H1 (cell line): ENCODE data around the gene KRT75.

ENCODE experiments used
- GABPA ChIP-seq: IDR thresholded peaks from 2 replicates; pipeline ENCODE4 v1.6.1; 2011; ENCODE audit warnings: mild to moderate bottlenecking, low read length, moderate library complexity, borderline replicate concordance; ENCODE audit not compliant: insufficient read depth
- JUN ChIP-seq: IDR thresholded peaks from 2 replicates; pipeline ENCODE4 v1.6.1; 2011; ENCODE audit warnings: low read depth, mild to moderate bottlenecking, improper control_type of control experiment, low read length
- POLR2A ChIP-seq, 2 experiments: IDR thresholded peaks; 1 replicate in 1 of 2; 2 replicates in 1 of 2; pipeline ENCODE4 v1.6.1; 2011; ENCODE audit warnings: low read depth in 2 of 2, low read length in 2 of 2, mild to moderate bottlenecking in 2 of 2; ENCODE audit errors: control extremely low read depth in 1 of 2
- SUZ12 ChIP-seq: fragments of 200-600 bp; sonication (generic); IDR thresholded peaks from 2 replicates; pipeline ENCODE4 v1.6.1; 2012; ENCODE audit warnings: mild to moderate bottlenecking, inconsistent platforms, low read length, moderate library complexity, mixed read lengths
- TF ChIP-seq, protein P1 (sequence below), 3 experiments: IDR thresholded peaks; 1 replicate in 2 of 3; 2 replicates in 1 of 3; pipeline versions ENCODE4 v1.5.1 to v1.6.1; 2011; ENCODE audit warnings: low read length in 3 of 3, mild to moderate bottlenecking in 3 of 3, inconsistent platforms in 2 of 3, low read depth in 1 of 3, moderate library complexity in 1 of 3; ENCODE audit not compliant: insufficient read depth in 1 of 3; ENCODE audit errors: control extremely low read depth in 1 of 3

DNA sequence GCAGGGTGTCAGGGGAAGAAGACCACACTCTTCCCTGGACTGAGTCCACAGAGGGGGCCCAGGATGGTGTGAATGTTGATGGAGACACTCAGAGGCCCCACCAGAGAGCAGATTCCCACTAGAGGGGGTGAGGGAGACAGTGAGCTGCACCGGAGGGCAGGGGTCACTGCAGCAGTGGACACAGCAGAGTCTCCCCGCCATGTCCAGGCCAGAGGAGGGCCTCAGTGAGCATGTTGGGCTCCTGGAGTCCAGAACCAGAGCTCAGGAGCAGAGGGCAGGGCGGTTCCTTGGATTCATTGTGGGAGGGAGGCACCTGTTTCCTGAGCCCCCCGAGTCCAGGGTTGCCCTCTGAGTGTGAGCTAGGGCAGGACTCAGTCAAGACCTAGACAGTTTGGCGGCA lies 26.3 kb downstream of the KRT75 start:
- TF ChIP-seq JUN (no peak), GABPA (no peak), POLR2A (IDR thresholded peaks at IDR 0.05; ENCODE audit: control extremely low read depth in 1 of 2, low read depth in 2 of 2, low read length in 2 of 2) (no peak), SUZ12 (no peak)
- TF ChIP-seq, protein P1, sequence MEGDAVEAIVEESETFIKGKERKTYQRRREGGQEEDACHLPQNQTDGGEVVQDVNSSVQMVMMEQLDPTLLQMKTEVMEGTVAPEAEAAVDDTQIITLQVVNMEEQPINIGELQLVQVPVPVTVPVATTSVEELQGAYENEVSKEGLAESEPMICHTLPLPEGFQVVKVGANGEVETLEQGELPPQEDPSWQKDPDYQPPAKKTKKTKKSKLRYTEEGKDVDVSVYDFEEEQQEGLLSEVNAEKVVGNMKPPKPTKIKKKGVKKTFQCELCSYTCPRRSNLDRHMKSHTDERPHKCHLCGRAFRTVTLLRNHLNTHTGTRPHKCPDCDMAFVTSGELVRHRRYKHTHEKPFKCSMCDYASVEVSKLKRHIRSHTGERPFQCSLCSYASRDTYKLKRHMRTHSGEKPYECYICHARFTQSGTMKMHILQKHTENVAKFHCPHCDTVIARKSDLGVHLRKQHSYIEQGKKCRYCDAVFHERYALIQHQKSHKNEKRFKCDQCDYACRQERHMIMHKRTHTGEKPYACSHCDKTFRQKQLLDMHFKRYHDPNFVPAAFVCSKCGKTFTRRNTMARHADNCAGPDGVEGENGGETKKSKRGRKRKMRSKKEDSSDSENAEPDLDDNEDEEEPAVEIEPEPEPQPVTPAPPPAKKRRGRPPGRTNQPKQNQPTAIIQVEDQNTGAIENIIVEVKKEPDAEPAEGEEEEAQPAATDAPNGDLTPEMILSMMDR (IDR thresholded peaks at IDR 0.05; ENCODE audit: control extremely low read depth in 1 of 3, insufficient read depth in 1 of 3, low read depth in 1 of 3, low read length in 3 of 3) = peak; percentile 26 to 50 (median 28)
